Spleen (tissue), 11 donors: ENCODE data around the gene GOLGA8N. TPM values are rescaled to one million over a fixed set of nuclear protein-coding genes. Genes with fewer than 3 reads are reported as not detected.

Experiments used
- DNase-seq: peaks from one replicate; pipeline ENCODE4 v3.0.0-alpha.2; 2020
- H3K27ac ChIP-seq, 8 donors: fragments of 200-600 bp; sonication (generic) in 7 of 8; 1 replicate in 4 of 8; 2 replicates in 4 of 8; pipeline versions ENCODE4 v1.5.0 to v1.8.0; 2016 to 2021; ENCODE audit warnings: inconsistent platforms in 4 of 8, mild to moderate bottlenecking in 4 of 8, moderate library complexity in 1 of 8
- H3K27me3 ChIP-seq, 7 donors: fragments of 200-600 bp; sonication (generic) in 6 of 7; replicated peaks in 1 of 7; 1 replicate in 4 of 7; 2 replicates in 3 of 7; pipeline versions ENCODE4 v1.5.0 to v1.8.0; 2016 to 2021; ENCODE audit warnings: inconsistent platforms in 3 of 7, mild to moderate bottlenecking in 1 of 7
- H3K36me3 ChIP-seq, 6 donors: fragments of 200-600 bp; sonication (generic) in 5 of 6; 1 replicate in 4 of 6; 2 replicates in 2 of 6; pipeline versions ENCODE4 v1.5.0 to v1.8.0; 2016 to 2021; ENCODE audit warnings: inconsistent platforms in 2 of 6
- H3K4me1 ChIP-seq, 6 donors: fragments of 200-600 bp; sonication (generic) in 5 of 6; 1 replicate in 3 of 6; 2 replicates in 3 of 6; pipeline versions ENCODE4 v1.5.0 to v1.8.0; 2016 to 2021; ENCODE audit warnings: inconsistent platforms in 3 of 6
- H3K4me3 ChIP-seq, 8 donors: fragments of 200-600 bp; sonication (generic) in 7 of 8; 1 replicate in 4 of 8; 2 replicates in 4 of 8; pipeline versions ENCODE4 v1.5.0 to v1.8.0; 2016 to 2021; ENCODE audit warnings: inconsistent platforms in 4 of 8, mild to moderate bottlenecking in 4 of 8, moderate library complexity in 2 of 8
- H3K9me3 ChIP-seq, 8 donors: fragments of 200-600 bp; sonication (generic) in 7 of 8; 1 replicate in 4 of 8; 2 replicates in 4 of 8; pipeline versions ENCODE4 v1.5.0 to v1.8.0; 2016 to 2021; ENCODE audit warnings: inconsistent platforms in 4 of 8
- CTCF ChIP-seq, 11 experiments: fragments of 200-600 bp in 7 of 11; fragments of 450-650 bp in 4 of 11; sonication (generic) in 4 of 11; IDR thresholded peaks in 8 of 11; conservative IDR thresholded peaks in 3 of 11; 1 replicate in 7 of 11; 2 replicates in 4 of 11; pipeline versions ENCODE4 v1.4.0 to v1.8.0; 2016 to 2021; ENCODE audit warnings: antibody characterized with exemption in 11 of 11, inconsistent platforms in 4 of 11, mild to moderate bottlenecking in 1 of 11
- POLR2A ChIP-seq, 3 donors: fragments of 450-650 bp; IDR thresholded peaks; one replicate each; pipeline ENCODE4 v1.5.1; 2017; ENCODE audit warnings: antibody characterized with exemption in 3 of 3, mild to moderate bottlenecking in 1 of 3
- POLR2AphosphoS5 ChIP-seq, 3 donors: sonication (generic); formaldehyde crosslinking; IDR thresholded peaks; one replicate each; pipeline ENCODE4 v1.5.1; 2017; ENCODE audit warnings: antibody characterized with exemption in 3 of 3
- WGBS, 5 donors: extraction: QIAGEN DNeasy Blood & Tissue Kit in 3 of 5; methylation state at CpG; one replicate each; pipeline versions ENCODE4 v1.1.5 to v1.1.7; 2013 to 2018; 5-methylcytosine and 5-hydroxymethylcytosine counted together
- intact Hi-C: fragments of 100-400 bp; cut with DNase I; formaldehyde crosslinking; loops from one replicate; pipeline ENCODE4 v1.15.0; 2023; ENCODE audit warnings: low total_unique reads
- polyA plus RNA-seq, 3 donors: library from polyadenylated mRNA; stranded (reverse); fragments of 200-250 nt; gene quantifications; one replicate each; pipeline ENCODE4 v1.2.1, GENCODE V29; 2013
- total RNA-seq, 7 donors: library from RNA; depleted of rRNA in 3 of 7; stranded (reverse); fragments of >200 nt in 3 of 7; fragmentation: NEBNext Ultra II Directional in 4 of 7; extraction: Animal tissue kit (Norgen Biotek cat#: 25700) in 4 of 7; gene quantifications; one replicate each; pipeline versions ENCODE4 v1.1.0 to v1.2.1, GENCODE V29; 2016 to 2021
- donor health status: healthy with polysubstance abuse.
- donor health status: DM: no; HTN: no; CAD: no; lungs with moderate emphysema.
- donor health status: DM: no; HTN: no; CAD: no.
- donor health status: Bipolar disorder and iron deficiency.
- donor health status: healthy.
- donor health status: DM: no; HTN: no; CAD: no.
- donor health status: DM: yes; HTN: yes; CAD: no.

GOLGA8N gene
- total and polyA plus RNA-seq, 10 donors: 3.7 to 25.8 (median 13.2) TPM

GRCh38 chr15:32636908-32637567 lies 43.8 kb downstream of the GOLGA8N start:
- 81 to 86% (median 85%) methylated on average over 8 of the region's 8 CpGs for WGBS, 5 donors
- TF ChIP-seq CTCF (IDR thresholded peaks at IDR 0.05 in 8 of 11, conservative IDR thresholded peaks at IDR 0.05 in 3 of 11) (no peak), POLR2AphosphoS5 (IDR thresholded peaks at IDR 0.05) (no peak), POLR2A (IDR thresholded peaks at IDR 0.05) (no peak)

DNA sequence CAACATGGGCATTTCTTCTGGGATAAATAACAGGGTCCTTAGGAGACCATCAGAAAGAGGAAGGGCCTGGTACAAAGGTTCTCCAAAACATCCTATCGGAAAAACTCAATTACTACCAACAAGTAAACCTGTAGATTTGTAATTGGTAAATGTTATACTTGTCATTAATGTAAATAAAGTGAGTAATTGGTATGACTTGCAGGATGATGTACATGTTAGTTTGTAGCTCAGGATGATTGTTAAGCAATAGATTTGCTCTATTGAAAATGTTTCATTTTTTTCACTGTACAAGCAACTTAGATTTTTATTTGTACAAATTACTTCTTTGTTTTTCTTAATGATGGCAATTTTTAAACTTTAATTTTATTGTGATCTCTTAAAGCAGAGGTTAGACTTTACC lies 44.4 kb downstream of the GOLGA8N start:
- Histone ChIP-seq H3K4me1 (peaks cover 0 to 12% (median 0%) of the 10 kb centered on the region in 6 donors), H3K4me3 (no peak overlapping the region), H3K36me3 (peaks cover 0 to 74% (median 8%) of the 10 kb centered on the region in 6 donors), H3K27me3 (peaks cover 0 to 13% (median 0%) of the 10 kb centered on the region in 7 donors), H3K27ac (no peak overlapping the region), H3K9me3 (no peaks in the 10 kb centered on the region)
- 95 to 100% (median 97%) methylated on average over 1 of the region's 1 CpG for WGBS, 5 donors
- no peak for DNase-seq
- TF ChIP-seq POLR2AphosphoS5 (IDR thresholded peaks at IDR 0.05) (no peak), POLR2A (IDR thresholded peaks at IDR 0.05) (no peak), CTCF (IDR thresholded peaks at IDR 0.05 in 8 of 11, conservative IDR thresholded peaks at IDR 0.05 in 3 of 11) (no peak)
- intact Hi-C loops: no loop called here

More at GRCh38 chr15:32636908-32637567, 43.8 kb downstream of the GOLGA8N start:
- H3K4me1 ChIP-seq: peaks cover 0 to 12% (median 0%) of the 10 kb centered on the region in 6 donors
- H3K4me3 ChIP-seq: no peak overlapping the region
- H3K27me3 ChIP-seq: peaks cover 0 to 9% (median 0%) of the 10 kb centered on the region in 7 donors
- no peak overlapping the region for H3K27ac ChIP-seq
- no peak for DNase-seq
- no peaks in the 10 kb centered on the region for H3K9me3 ChIP-seq
- peaks cover 0 to 74% (median 8%) of the 10 kb centered on the region in 6 donors for H3K36me3 ChIP-seq
- intact Hi-C loops: no loop called here

DNA sequence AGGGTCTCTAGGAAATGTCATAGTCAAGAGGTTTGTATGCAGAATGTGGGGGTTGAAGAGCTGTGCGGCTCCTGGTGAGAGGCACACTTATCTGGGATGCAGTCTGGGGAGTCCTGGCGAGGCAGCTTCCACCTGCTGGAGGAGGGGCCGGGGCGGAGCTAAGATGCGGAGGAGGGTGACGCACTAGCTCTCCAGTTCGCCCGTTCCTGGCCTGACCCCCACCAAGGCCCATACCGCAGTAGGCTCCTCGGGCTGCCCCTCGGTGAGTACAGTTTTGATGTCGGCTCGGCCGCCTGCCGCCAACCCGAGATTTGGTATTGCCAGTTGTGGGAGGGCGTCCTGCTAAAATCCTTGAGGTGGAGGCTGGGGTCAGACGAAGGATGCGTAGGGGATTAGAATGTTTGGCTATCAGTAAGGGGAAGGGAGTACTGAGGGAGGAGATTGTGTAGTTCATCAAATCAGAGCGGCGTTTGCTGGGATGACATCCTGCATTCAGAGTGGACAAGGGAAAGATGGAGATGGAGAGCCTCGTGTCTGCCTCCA lies 48.3 kb downstream of the GOLGA8N start, which contains the start of gene SCG5:
SCG5 (plus strand) TSS at position 194 of the 543 bp plus-strand sequence. CDS start 1,883 bp downstream, outside the sequence.
- Histone ChIP-seq H3K36me3 (peaks cover 0 to 36% (median 2%) of the 10 kb centered on the region in 6 donors), H3K27me3 (peaks cover 0 to 13% (median 0%) of the 10 kb centered on the region in 7 donors), H3K4me1 (peaks cover 0 to 7% (median 0%) of the 10 kb centered on the region in 6 donors), H3K4me3 (peak within 1 kb of the TSS in 1 of 8 donors; percentile 23), H3K9me3 (no peaks in the 10 kb centered on the region), H3K27ac (no peak within 1 kb of the TSS)
- no peak for DNase-seq
- peak in 1 of 3 donors; percentile 18 for TF ChIP-seq POLR2AphosphoS5 (IDR thresholded peaks at IDR 0.05)
- TF ChIP-seq POLR2A (IDR thresholded peaks at IDR 0.05): no peak
- no peak for TF ChIP-seq CTCF (IDR thresholded peaks at IDR 0.05 in 8 of 11, conservative IDR thresholded peaks at IDR 0.05 in 3 of 11)
- 39 to 48% (median 42%) methylated on average over 22 of the region's 22 CpGs for WGBS, 5 donors
- intact Hi-C loops: no loop called here
